HG02588 (cell line): ENCODE measurements around the gene CADM3.

Source experiments
- ATAC-seq: cut with Tn5 transposase; IDR thresholded peaks from one replicate; pipeline ENCODE4 v1.9.1; 2021; ENCODE audit warnings: mild to moderate bottlenecking, moderate library complexity; ENCODE audit not compliant: unreplicated experiment

CADM3 gene, protein sequence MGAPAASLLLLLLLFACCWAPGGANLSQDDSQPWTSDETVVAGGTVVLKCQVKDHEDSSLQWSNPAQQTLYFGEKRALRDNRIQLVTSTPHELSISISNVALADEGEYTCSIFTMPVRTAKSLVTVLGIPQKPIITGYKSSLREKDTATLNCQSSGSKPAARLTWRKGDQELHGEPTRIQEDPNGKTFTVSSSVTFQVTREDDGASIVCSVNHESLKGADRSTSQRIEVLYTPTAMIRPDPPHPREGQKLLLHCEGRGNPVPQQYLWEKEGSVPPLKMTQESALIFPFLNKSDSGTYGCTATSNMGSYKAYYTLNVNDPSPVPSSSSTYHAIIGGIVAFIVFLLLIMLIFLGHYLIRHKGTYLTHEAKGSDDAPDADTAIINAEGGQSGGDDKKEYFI

DNA sequence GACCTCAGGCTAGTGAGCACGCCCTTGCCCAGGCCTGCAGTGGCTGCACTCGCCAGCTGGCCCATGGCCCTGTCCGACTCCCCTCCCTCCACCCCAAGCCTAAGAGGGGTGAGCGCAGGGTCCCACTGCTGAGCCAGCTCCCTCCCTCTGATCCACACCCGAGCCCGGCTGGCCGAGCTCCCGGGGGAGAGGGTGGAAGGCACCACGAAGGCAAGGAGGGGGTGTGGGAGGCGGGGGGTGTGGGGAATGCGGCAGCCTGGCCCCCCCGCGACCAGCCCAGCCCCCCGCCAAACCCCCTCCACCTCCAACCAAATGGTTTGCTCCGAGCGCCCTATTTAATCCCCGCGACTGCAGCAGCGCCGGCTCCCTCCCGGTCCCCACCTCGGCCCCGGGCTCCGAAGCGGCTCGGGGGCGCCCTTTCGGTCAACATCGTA, at the start of gene CADM3:
Gene CADM3, plus strand, starts transcription at position 362 of the 434 bp plus-strand sequence. CDS start 151 bp downstream, outside the sequence.
- ATAC-seq = no peak

DNA sequence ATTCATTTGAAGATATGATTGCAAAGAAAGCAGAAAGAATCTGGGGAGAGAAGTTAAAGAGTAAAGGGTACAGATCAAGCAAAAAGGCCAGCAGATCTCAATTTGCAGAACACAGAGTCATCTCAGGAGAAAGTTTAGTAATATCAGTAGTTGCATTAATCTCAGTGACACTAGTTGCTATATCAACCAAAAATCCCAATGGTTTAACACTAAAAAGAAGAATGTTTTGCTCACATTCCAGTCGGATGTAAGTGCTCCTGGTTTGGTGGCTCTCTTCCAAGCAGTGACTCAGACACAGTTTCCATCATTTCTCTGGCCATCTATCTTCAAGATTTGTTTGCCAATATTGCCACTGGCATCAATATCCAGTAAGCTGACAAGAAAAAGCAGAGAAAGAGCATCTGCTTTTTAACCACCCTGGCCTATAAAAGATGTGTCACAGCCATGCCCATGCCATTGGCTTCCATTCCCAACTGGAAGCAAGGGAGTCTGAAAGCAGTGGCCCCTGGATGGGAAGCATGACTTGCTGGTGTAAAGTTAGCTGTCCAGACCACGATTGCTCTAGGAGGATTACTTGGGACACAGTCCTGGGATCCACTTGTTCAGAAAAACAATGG, 49.3 kb upstream of the CADM3 start:
- peak; percentile 80 for ATAC-seq

DNA sequence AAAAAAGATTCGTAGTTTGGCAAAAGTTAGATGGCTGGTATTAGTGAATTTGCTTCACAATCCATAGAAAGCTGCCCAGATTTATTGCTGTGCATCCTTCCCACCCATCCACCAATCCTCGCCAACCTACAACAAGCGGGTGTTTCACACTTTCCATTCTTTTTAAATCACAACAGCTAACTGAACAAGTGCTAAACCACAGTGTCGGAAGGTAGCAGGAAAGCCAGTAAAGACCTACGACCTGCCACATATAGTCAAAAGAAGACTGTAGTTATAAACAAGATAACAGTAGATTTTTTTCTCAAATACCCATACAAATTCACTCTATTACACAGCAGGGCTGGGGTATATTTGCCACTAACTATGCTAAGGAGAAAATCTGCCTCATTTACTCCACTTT, 47.8 kb upstream of the CADM3 start:
- ATAC-seq = no peak

DNA sequence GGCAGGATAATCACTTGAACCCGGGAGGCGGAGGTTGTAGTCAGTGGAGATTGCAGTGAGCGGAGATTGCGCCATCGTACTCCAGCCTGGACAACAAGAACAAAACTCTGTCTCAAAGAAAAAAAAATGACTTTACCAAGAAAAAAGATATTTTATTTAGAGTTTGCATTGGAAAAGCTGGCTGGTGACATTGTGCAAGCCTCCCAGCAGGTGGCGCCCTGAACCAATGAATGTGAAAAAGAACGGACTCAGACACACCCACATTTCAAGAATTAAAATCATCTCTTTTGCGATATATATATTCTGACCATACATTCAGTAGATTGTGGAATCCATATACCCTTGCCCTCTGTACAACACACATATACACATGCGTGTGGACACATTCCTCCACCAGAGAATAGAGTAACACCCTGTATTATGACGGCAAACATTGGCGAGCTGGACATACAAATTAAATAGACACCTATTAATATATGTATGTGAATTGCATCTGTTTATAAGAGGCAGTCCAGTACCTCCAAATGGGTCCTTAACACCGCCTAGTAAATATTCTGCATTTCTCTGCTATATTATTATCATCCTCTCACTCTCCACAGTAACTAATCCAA, 39.0 kb upstream of the CADM3 start:
- no peak for ATAC-seq

DNA sequence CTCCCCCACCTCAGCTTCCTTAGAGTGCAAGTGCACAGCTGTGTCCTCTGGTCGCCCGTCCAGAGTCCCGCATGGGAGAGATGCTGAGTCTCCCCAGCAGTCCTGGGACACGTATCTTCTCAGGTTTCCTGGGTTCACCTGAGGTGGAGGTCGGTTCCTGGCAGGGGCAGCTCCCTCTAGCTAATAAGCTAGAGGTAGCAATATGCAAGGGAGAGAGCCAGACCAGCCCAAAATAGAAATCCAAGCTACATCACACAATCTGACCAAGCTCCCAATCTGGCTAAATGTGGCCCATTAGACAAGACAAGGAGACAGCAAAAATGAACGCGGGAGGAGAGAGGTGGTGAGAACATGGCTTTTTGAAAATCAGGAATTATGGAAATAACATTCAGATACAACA, 30.9 kb upstream of the CADM3 start:
- ATAC-seq = no peak

DNA sequence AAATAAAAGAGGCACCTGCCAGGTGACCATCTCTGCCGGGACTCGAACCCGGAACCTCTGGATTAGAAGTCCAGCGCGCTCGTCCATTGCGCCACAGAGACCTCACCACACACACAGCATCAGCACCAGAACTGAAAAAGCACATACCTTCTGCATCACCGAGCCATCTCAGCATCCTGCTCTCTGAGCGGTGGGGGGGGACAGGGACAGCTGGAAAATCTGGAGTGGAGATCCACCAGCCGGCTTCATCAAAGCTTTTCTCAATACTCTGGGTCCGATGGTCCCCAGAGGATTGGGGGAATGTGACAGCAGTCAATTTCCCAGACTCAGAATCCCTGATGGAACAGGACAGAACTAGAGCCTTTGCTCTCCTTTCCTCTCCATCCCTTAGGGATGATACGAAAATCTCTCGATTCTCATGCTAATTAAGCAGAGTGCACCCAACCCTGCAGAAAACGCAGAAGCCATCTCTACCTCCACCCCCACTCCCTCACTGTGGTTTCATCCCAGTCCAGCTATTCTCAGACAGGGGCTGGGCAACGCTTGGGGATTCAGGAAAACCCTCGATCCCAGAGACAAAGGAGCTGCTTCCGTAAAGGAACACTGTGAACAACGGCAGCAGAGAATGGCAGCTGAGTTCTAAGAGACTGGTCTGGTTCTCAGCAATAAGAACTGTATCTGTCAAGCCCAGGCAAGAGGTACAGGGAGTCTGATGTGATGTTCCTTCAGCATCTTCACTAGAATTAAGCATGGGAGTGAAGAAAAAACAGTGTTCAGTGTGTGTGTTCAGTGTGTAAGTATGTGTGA, 29.6 kb upstream of the CADM3 start:
- ATAC-seq = no peak

DNA sequence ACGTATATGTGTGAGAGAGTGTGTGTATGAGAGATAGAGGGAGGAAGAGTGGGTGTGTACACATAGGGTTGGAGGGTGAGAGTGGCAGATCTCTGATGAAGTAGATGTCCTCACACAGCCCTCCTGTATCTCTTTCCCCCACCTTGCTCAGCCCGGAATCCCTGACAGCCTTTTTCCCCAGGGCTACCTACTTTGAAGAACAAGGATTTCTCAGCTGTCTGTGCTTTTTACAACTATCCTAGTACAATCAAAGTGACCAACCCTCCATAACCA, 29.1 kb upstream of the CADM3 start:
- no peak for ATAC-seq

DNA sequence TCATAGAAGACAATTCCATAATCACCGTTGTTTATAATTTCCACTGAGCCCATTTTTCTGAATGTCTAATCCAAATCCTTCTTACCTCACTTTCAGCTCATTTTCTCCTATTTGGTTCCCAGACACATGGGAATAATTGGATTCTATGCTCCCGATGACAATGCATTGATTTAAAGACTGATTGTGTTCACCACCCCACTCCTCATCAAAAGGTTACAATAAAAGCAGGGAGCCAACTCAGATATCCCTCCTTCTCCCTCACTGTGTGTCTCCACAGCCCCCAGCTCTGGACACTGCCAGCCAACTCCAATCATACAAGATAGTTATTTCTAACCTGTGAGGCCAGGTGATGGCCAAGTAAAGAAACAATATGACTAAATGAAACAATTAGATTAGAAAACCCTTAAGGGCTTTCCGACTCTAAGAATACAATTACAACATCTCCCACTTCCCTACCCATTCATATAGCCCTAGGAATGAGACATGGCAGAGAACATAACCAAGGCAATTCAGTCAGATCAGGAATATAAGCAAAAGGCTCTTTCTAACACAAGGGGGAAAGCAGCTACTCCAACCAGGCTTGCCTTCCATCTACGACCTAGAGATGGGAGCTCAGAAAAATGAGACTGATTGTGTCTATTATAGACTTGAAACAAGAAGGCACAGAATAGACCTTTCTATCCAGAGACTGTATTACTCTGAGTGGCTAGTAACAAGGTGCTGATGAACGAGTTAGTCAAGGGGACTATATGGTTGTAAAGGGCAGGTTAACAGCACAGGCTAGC, 28.5 kb upstream of the CADM3 start:
- ATAC-seq = no peak

DNA sequence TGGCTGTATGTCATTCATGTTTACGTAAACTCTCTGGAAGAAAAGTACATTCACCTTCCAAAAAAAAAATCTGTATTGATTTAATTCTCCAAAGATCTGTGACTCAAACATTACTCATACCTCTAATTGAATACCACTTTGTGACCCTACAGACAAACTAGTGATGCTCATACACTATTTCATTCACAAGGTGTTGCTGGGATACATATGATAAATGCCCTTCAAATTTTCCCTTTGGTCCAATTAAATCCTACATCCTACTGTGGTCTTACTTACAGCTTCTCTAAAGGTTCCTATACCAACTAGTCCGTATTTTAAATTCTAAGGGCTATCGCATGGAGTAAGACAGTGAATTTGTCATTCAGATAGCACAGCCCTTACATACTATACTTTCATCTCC, 26.8 kb upstream of the CADM3 start:
- no peak for ATAC-seq

DNA sequence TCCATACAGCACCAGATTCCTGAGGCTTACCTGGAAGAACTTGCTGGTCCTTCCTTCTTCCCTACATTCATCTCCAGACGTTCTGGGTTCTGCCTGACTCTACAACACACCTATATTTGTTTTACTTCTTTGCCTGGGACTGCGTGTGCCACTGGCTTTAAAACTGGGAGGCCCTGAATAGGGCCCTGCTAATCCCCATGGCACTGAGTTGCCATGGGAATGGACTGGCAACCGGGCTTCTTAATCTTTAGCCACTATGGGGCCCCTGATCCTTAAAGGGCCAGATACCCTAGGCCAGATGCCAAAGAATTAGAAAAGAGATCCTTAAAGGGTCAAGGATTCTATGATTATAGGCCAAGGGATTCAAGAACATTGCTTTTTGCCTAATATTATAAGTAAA, 24.4 kb upstream of the CADM3 start:
- no peak for ATAC-seq

DNA sequence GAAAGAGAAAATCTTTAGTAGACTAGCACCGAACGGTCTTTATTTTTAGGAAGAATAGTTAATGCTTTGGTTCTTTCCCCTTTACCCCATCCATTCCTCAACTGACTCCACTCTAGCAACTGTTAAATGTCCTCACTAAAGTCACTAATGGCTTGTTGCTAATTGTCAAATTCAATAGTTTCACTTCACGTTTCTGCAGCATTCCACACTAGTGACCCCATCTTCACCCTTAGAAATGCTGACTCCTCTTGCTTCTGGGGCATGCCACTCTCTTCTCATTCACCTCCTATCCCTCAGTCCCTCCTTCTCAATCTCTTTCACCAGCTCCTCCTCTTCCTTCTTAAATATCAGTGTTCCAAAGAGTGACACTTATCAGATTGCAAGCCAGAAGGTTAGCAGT, 19.4 kb upstream of the CADM3 start:
- no peak for ATAC-seq

DNA sequence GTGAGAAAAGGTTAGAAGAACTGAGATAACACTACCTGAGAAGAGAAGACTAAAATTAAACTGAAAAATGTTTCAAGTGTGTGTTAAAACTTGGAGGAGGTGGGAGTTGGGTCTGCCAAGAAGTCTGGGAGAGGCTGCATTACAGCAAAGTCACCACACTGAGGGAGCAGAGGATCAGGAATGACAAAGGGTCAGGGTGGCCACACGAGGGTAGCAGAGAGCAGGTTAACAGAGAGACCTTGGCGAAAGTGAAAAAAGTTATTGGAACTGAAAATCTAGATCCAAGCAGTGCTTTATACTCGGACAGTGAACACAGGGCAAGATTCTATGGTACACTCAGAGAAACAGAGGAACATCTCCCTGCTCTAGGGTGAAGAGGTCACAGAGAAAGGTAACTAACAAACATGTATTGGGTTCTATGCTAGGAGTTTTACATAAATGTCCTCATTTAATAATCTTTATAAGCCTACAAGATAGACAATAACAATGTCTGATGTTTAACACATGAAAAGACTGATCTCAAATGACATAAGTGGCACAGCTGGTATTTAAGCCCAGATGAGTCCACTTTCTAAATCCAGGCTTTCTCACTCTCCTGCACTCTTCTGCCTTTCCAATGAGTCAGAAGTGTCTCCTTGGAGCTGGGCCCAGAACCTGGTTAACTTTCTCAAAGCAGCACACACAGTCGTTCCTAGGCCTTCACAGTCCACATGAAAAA, 10.3 kb upstream of the CADM3 start:
- ATAC-seq = peak; percentile 96

DNA sequence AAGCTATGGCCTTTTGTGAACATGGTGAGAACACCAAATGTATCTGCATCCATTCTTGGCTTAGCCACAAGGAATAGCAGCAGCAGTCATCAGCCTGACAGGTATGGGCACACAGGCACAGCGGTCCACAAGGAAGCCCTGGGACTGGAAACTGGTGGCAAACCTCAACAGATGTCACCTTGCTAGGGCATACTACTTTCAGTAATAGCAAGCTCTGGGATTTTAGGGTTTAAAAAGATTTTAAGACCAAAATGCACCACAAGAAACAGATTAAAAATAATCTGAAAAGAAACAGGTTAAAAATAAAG, 9.7 kb upstream of the CADM3 start:
- ATAC-seq = no peak

DNA sequence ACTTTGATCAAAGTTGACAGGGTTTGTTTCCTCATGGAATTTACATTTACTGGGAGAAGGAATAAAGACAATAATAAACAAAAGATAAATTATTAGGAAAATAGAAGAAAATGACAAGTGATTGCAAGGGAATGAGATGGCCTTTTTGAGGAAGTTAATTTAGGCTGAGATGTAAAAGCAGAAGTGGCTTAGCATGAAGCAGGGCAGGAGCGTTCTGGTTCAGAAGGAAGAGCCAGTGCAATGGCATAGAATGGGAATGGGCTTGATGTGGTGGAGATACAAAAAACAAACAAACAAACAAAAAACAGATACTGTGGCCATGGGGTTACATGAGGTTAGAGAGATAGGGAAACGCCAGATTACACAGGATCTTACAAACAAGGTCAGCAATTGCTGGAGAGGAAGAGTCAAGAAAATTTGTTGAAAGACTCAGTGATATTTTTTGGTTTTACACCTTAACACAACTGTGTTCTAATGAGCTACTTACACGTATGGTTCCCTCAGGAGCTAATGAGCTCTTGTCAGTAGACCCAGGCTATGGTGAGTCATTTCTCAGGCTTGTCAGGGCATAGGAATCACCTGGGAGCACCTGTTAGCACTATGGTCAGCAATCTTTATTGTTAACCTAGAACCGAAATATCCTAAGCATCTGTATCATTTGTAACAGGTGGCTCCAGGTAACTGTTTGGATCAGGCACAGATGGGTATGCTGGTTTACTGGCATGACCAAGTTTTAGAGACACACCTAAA, 8.7 kb upstream of the CADM3 start:
- ATAC-seq = no peak

DNA sequence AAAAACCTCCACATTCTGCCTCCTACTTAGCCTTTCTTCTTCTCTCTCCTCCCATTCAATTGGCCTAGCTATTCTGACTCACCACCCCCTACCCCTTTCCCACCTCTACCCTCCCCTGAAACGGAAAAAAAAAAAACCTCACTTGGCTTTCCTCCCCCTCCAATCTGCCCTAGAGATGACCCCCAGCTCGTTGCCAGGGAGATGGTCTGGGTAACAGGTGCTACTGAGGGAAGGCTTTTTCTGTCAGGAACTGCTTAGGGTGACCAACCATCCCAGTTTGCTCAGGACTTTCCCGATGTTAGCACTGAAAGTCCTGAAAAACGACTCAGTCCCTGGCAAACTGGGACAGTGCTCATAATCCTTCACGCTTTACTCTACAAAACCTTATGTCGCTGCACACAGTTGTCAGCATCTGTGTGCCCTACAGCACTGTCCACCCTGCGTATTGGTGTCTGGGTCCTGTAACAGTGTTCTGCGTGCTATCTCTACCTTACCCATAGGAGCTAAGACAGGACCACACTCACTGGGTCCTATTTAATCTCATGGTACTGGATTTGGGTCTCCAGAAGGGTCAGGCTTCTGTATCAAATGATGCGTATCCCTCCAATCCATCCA, 7.7 kb upstream of the CADM3 start:
- no peak for ATAC-seq

DNA sequence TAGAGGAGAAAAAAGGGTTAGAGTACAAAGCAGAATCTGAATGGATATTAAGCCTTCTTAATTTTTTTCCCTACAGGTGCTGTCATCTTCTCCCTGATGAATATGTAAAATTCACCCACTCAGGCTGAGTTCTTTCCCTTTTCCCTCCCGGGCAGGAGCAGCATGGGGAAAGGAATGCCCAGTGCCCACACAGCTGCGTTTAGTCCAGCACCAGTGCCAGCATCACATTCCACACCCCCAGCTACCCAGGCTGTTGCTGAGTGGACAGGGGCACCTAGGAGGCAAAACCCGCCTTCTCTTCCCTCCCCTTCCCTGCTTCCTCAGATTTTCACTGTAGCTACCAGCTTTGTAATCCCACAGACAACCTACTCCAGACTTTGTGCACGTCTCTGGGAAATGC, 3.4 kb upstream of the CADM3 start:
- no peak for ATAC-seq

DNA sequence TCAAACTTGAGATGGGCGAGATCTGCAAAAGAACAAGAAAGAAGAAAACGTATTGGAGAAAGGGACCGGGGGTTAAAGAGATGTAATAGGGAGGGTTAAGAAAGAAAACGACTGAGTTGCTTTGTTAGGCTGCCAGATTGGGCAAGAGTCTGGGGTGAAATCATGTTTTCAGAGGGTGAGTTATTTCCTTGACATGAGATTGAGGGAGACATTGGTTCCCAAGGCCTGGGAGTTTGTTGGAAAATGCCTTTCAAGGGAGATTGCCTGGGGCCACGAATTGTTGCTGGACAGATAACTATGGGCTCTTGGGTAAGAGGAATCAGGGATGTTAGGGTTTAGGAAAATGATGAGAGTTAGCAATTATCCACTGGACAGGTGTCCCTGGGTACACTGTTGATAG, 776 bp upstream of the CADM3 start:
- ATAC-seq = no peak

DNA sequence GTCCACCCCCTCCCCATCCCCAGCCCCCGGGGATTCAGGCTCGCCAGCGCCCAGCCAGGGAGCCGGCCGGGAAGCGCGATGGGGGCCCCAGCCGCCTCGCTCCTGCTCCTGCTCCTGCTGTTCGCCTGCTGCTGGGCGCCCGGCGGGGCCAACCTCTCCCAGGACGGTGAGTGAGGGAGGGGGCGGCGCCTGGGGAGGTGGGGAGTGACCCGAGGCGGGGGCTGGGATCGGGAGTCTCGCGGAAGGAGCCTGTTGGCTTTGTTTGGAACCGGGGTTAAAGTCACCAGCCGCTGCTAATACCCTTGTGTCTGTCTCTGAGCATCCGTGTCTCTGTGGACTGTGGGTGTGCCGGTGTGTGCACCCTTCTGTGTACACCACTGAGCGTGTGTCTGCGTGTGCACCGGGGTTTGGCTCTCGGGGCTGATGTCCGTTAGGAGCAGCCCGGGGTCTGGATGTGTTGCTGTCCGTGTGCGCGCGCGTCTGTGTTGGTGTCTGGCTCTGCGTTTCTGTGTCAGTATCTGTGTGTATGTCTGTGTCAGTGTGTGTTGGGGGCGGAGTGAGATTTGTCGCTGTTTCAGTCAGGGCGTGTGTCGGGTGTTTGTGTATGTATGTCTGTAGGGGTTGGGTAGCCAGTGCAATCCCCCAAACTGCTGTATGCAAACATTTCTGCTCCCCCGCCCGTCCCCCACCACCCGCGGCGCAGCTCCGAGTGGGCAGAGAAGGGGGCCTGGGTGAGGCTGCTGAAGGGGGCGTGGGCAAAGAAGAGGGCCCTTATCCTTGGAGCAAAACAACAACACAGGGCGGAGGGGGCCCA, 480 bp downstream of the CADM3 start:
- ATAC-seq = no peak
